ENCODE measurements around the gene MLF1. TPM values are rescaled to one million over a fixed set of nuclear protein-coding genes. Genes with fewer than 3 reads are reported as not detected.

Gene MLF1
- total RNA-seq, 1 experiment from 2014 or later, result 11.9 TPM

DNA sequence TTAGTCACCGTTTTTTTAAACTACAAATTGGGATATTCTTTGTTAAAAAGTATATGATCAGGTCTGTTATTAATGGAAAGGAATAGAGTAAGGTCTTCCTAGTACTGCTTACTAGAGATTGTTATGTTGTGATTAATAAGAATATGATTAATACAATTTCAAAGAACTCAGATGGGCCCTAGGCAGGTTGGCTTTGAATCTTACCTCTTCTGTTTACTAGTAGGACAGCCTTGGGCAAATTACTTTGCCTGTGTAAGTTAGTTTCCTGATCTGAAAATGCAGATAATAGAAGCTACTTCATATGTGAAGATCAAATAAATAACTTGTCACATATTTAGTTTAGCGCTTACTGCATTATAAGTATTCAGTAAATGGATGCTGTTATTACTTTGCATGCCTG lies 80.2 kb downstream of the MLF1 start:
- peaks cover 66% of the 10 kb centered on the region for H3K36me3 ChIP-seq (ENCODE audit: low read depth, low read length)
- intact Hi-C loops (cut with micrococcal nuclease), result no loop called here

DNA sequence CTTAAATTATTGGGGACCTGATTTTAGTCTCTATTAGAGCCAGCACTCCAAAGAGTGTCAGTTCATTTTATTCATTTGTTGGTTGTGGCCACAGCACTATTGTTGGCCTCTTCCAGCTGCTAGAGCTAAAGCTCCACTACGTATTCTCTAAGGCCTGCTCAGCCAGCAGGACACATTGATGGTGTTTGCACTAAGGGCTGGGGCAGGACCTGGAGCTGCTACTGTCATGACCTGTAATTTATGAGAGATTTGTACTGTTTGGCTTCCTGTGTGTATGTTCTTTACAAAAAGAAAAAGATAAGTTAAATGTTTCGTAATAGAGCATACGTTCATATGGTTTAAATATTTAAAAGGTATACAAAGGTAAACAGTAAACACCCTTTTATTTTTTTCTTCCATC lies 81.5 kb downstream of the MLF1 start:
- Histone ChIP-seq H3K9ac (ENCODE audit: low read length) (no peak overlapping the region), H4K20me1 (ENCODE audit: low read length) (no peaks in the 10 kb centered on the region), H3K27ac (ENCODE audit: low read length) (no peak overlapping the region), H3F3A (ENCODE audit: low read length, unreplicated experiment) (no peaks in the 10 kb centered on the region), H3K4me3 (ENCODE audit: low read length) (no peak overlapping the region), H3K4me2 (ENCODE audit: low read length) (no peak overlapping the region), H3K79me2 (ENCODE audit: low read length) (peaks cover 11% of the 10 kb centered on the region), H3K4me1 (ENCODE audit: insufficient read depth, low read length) (peaks cover 8% of the 10 kb centered on the region; the same call in 1 of the 2 replicates), H3K36me3 (ENCODE audit: low read depth, low read length) (peaks cover 55% of the 10 kb centered on the region), H2AFZ (ENCODE audit: low read length) (no peak overlapping the region), H3K27me3 (ENCODE audit: low read length) (no peaks in the 10 kb centered on the region), H3K9me3 (ENCODE audit: low read length) (no peaks in the 10 kb centered on the region), H3K9me2 (replicated peaks; ENCODE audit: low read length) (no peaks in the 10 kb centered on the region)
- ChIA-PET POLR2A (ENCODE audit: unreplicated experiment) (no interaction called here), CTCF (no interaction called here)
- no TSS peak for BruUV-seq (replicated peaks)
- DNase-seq, result no peak
- TF ChIP-seq EZH2phosphoT487 (IDR thresholded peaks at IDR 0.05; ENCODE audit: borderline replicate concordance, low read length) (no peak), EZH2 (IDR thresholded peaks at IDR 0.05; ENCODE audit: low read length, unreplicated experiment) (no peak)
- TF ChIP-seq, protein P1, sequence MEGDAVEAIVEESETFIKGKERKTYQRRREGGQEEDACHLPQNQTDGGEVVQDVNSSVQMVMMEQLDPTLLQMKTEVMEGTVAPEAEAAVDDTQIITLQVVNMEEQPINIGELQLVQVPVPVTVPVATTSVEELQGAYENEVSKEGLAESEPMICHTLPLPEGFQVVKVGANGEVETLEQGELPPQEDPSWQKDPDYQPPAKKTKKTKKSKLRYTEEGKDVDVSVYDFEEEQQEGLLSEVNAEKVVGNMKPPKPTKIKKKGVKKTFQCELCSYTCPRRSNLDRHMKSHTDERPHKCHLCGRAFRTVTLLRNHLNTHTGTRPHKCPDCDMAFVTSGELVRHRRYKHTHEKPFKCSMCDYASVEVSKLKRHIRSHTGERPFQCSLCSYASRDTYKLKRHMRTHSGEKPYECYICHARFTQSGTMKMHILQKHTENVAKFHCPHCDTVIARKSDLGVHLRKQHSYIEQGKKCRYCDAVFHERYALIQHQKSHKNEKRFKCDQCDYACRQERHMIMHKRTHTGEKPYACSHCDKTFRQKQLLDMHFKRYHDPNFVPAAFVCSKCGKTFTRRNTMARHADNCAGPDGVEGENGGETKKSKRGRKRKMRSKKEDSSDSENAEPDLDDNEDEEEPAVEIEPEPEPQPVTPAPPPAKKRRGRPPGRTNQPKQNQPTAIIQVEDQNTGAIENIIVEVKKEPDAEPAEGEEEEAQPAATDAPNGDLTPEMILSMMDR (conservative IDR thresholded peaks at IDR 0.05; ENCODE audit: low read depth, low read length), result no peak
- intact Hi-C loops (cut with micrococcal nuclease), result no loop called here
- ATAC-seq, result peak; percentile 51

More for the DNA sequence above, 80.2 kb downstream of the MLF1 start:
- Histone ChIP-seq H3K27me3 (ENCODE audit: low read length) (no peaks in the 10 kb centered on the region), H2AFZ (ENCODE audit: low read length) (no peak overlapping the region), H3K4me2 (ENCODE audit: low read length) (no peak overlapping the region), H3K9me2 (replicated peaks; ENCODE audit: low read length) (no peaks in the 10 kb centered on the region), H3K4me1 (ENCODE audit: insufficient read depth, low read length) (peaks cover 9% of the 10 kb centered on the region; the same call in 1 of the 2 replicates), H3K4me3 (ENCODE audit: low read length) (no peak overlapping the region), H3F3A (ENCODE audit: low read length, unreplicated experiment) (no peaks in the 10 kb centered on the region), H3K9me3 (ENCODE audit: low read length) (no peaks in the 10 kb centered on the region), H3K27ac (ENCODE audit: low read length) (no peak overlapping the region), H3K9ac (ENCODE audit: low read length) (no peak overlapping the region), H4K20me1 (ENCODE audit: low read length) (no peaks in the 10 kb centered on the region), H3K79me2 (ENCODE audit: low read length) (peaks cover 24% of the 10 kb centered on the region)
- BruUV-seq (replicated peaks), result no TSS peak
- no peak for ATAC-seq
- ChIA-PET POLR2A (ENCODE audit: unreplicated experiment) (no interaction called here), CTCF (no interaction called here)
- DNase-seq, result no peak
- TF ChIP-seq EZH2phosphoT487 (IDR thresholded peaks at IDR 0.05; ENCODE audit: borderline replicate concordance, low read length), result no peak
- TF ChIP-seq, protein P1 (conservative IDR thresholded peaks at IDR 0.05; ENCODE audit: low read depth, low read length), result no peak
- TF ChIP-seq EZH2 (IDR thresholded peaks at IDR 0.05; ENCODE audit: low read length, unreplicated experiment), result no peak

Other genes with a start within 250 kb of the MLF1 start
- 37.5 and 53.0 TPM in 2 replicates for gene GFM1, start 73.3 kb downstream of the MLF1 start, total RNA-seq (2014; rRNA removed)
- 332 and 471 TPM in 2 replicates for gene LXN, start 101.5 kb downstream of the MLF1 start, total RNA-seq (2014; rRNA removed)
- gene RARRES1, start 161.3 kb downstream of the MLF1 start, total RNA-seq (2014; rRNA removed), result 0.73 TPM in 1 of 2 replicates, not detected in the other
- 45.2 and 45.3 TPM in 2 replicates for gene MFSD1, start 230.9 kb downstream of the MLF1 start, total RNA-seq (2014; rRNA removed)

All from PC-3 (cell line).